Panc1 (cell line): ENCODE data around the gene KCNH1.

Experiments
- CTCF ChIP-seq: fragments of 450-650 bp; IDR thresholded peaks from 2 replicates; pipeline ENCODE4 v1.5.1; 2017; ENCODE audit warnings: mild to moderate bottlenecking
- POLR2AphosphoS5 ChIP-seq: IDR thresholded peaks from 2 replicates; pipeline ENCODE4 v1.6.1; 2012; ENCODE audit warnings: mild to moderate bottlenecking, low read depth, low read length, moderate library complexity
- REST ChIP-seq, 2 experiments: IDR thresholded peaks; 2 replicates each; pipeline ENCODE4 v1.6.1; 2011 to 2012; ENCODE audit warnings: low read depth in 2 of 2, control low read depth in 1 of 2, low read length in 1 of 2, mild to moderate bottlenecking in 1 of 2, moderate library complexity in 1 of 2; ENCODE audit not compliant: insufficient read depth in 1 of 2
- SIN3A ChIP-seq: IDR thresholded peaks from 2 replicates; pipeline ENCODE4 v1.6.1; 2012; ENCODE audit warnings: low read depth, mild to moderate bottlenecking, low read length, moderate library complexity, borderline replicate concordance; ENCODE audit not compliant: insufficient read depth

GRCh38 chr1:210876275-210876674, 257.7 kb downstream of the KCNH1 start:
- no peak for TF ChIP-seq CTCF
- no peak for TF ChIP-seq POLR2AphosphoS5
- no peak for TF ChIP-seq SIN3A
- TF ChIP-seq REST (IDR thresholded peaks at IDR 0.05; ENCODE audit: insufficient read depth in 1 of 2, low read depth in 2 of 2, low read length in 1 of 2), result no peak
